Measurements from ENCODE around the gene ATP11C. TPM values are rescaled to one million over a fixed set of nuclear protein-coding genes. Genes with fewer than 3 reads are reported as not detected.

ATP11C gene
- total and polyA plus RNA-seq, 10 of the 15 experiments (the other 5 are each of a cell fraction or from before 2014, with no cell fraction given): 16.2 to 44.0 (median 24.8) TPM

GRCh38 chrX:139890991-139891700, 41.7 kb downstream of the ATP11C start (continued):
- TF ChIP-seq, protein P1, sequence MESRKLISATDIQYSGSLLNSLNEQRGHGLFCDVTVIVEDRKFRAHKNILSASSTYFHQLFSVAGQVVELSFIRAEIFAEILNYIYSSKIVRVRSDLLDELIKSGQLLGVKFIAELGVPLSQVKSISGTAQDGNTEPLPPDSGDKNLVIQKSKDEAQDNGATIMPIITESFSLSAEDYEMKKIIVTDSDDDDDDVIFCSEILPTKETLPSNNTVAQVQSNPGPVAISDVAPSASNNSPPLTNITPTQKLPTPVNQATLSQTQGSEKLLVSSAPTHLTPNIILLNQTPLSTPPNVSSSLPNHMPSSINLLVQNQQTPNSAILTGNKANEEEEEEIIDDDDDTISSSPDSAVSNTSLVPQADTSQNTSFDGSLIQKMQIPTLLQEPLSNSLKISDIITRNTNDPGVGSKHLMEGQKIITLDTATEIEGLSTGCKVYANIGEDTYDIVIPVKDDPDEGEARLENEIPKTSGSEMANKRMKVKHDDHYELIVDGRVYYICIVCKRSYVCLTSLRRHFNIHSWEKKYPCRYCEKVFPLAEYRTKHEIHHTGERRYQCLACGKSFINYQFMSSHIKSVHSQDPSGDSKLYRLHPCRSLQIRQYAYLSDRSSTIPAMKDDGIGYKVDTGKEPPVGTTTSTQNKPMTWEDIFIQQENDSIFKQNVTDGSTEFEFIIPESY (IDR thresholded peaks at IDR 0.05): no peak
- TF ChIP-seq SUZ12 (IDR thresholded peaks at IDR 0.05; ENCODE audit: unreplicated experiment) (no peak), NBN (IDR thresholded peaks at IDR 0.05) (no peak), USF1 (IDR thresholded peaks at IDR 0.05; ENCODE audit: borderline replicate concordance, extremely low read length, insufficient read depth, low read depth, low read length) (no peak), RFX5 (IDR thresholded peaks at IDR 0.05; ENCODE audit: low read depth, low read length) (no peak), TBL1XR1 (IDR thresholded peaks at IDR 0.05; ENCODE audit: low read depth, low read length) (no peak), RELB (IDR thresholded peaks at IDR 0.05; ENCODE audit: low read depth) (no peak)
